Panc1 (cell line): ENCODE data around the gene MAMSTR. TPM values are rescaled to one million over a fixed set of nuclear protein-coding genes. Genes with fewer than 3 reads are reported as not detected.

Experiments
- ATAC-seq: fragments of 200-7000 bp; cut with Tn5 transposase; 2 replicates; pipeline ENCODE4 v1.9.1; 2020; ENCODE audit warnings: mild to moderate bottlenecking, moderate library complexity
- BruUV-seq: library from RNA; stranded (reverse); fragments of 400-500 nt; replicated peaks from 2 replicates; lab custom pipeline; 2021; lab: Mats Ljungman, UMichigan
- CTCF ChIA-PET: fragments of 300-600 bp; sonication (Branson Sonifier 250); formaldehyde crosslinking; loops from one replicate; lab custom pipeline; 2022; ENCODE audit warnings: antibody characterized with exemption; lab: Charles Lee
- POLR2A ChIA-PET: fragments of 300-600 bp; sonication (Branson Sonifier 250); formaldehyde crosslinking; loops from one replicate; lab custom pipeline; 2022; ENCODE audit warnings: antibody characterized with exemption; lab: Charles Lee
- DNase-seq: peaks from one replicate; pipeline ENCODE4 v3.0.0-alpha.2; 2010; ENCODE audit warnings: low read depth, low spot score
- H3K27ac ChIP-seq: 2 replicates; pipeline ENCODE4 v1.5.1; 2011; ENCODE audit warnings: mild to moderate bottlenecking, low read length, inconsistent platforms
- H3K27me3 ChIP-seq: fragments of 200-500 bp; sonication (Bioruptor generic); 2 replicates; pipeline ENCODE4 v1.6.0; 2014; ENCODE audit warnings: low read length, inconsistent platforms; ENCODE audit not compliant: control insufficient read depth, insufficient read depth
- H3K36me3 ChIP-seq: fragments of 200-500 bp; sonication (Bioruptor generic); 2 replicates; pipeline ENCODE4 v1.5.1; 2014; ENCODE audit warnings: inconsistent platforms, mild to moderate bottlenecking, low read length, moderate library complexity; ENCODE audit not compliant: control insufficient read depth, insufficient read depth
- H3K4me1 ChIP-seq: 2 replicates; pipeline ENCODE4 v1.5.1; 2011; ENCODE audit warnings: inconsistent platforms, mild to moderate bottlenecking, low read length, moderate library complexity; ENCODE audit not compliant: control insufficient read depth, insufficient read depth
- H3K4me3 ChIP-seq, 2 experiments: 2 replicates each; pipeline ENCODE4 v1.5.1; 2011 to 2012; ENCODE audit warnings: low read depth in 2 of 2, low read length in 2 of 2, mild to moderate bottlenecking in 2 of 2, inconsistent platforms in 1 of 2, moderate library complexity in 1 of 2
- H3K9me3 ChIP-seq: fragments of 200-500 bp; sonication (Bioruptor generic); 2 replicates; pipeline ENCODE4 v1.5.1; 2014; ENCODE audit warnings: low read depth, mild to moderate bottlenecking, inconsistent platforms, low read length, moderate library complexity; ENCODE audit not compliant: control insufficient read depth, insufficient read depth
- POLR2AphosphoS5 ChIP-seq: IDR thresholded peaks from 2 replicates; pipeline ENCODE4 v1.6.1; 2012; ENCODE audit warnings: mild to moderate bottlenecking, low read depth, low read length, moderate library complexity
- SIN3A ChIP-seq: IDR thresholded peaks from 2 replicates; pipeline ENCODE4 v1.6.1; 2012; ENCODE audit warnings: low read depth, mild to moderate bottlenecking, low read length, moderate library complexity, borderline replicate concordance; ENCODE audit not compliant: insufficient read depth
- TCF7L2 ChIP-seq: IDR thresholded peaks from 2 replicates; pipeline ENCODE4 v1.6.1; 2011; ENCODE audit warnings: mild to moderate bottlenecking, low read depth, low read length, inconsistent platforms
- in situ Hi-C: cut with HindIII; loops from 2 replicates; pipeline ENCODE4 v1.10.0; 2016; ENCODE audit warnings: low sequenced_read_pairs, low pct_unique_long_range_greater_than_20kb
- intact Hi-C: fragments of 100-400 bp; cut with micrococcal nuclease; formaldehyde crosslinking; loops from one replicate; pipeline ENCODE4 v1.10.0; 2022; ENCODE audit not compliant: unreplicated experiment
- total RNA-seq: library from RNA; stranded (reverse); gene quantifications from one replicate; pipeline ENCODE4 v1.2.1, GENCODE V29; 2021; ENCODE audit not compliant: unreplicated experiment
- TF ChIP-seq, protein P1 (sequence below), 2 experiments: IDR thresholded peaks; 2 replicates each; pipeline ENCODE4 v1.6.1; 2011 to 2012; ENCODE audit warnings: low read depth in 2 of 2, control low read depth in 1 of 2, low read length in 1 of 2, mild to moderate bottlenecking in 1 of 2, moderate library complexity in 1 of 2; ENCODE audit not compliant: insufficient read depth in 1 of 2
- TF ChIP-seq, protein P2 (sequence below): fragments of 450-650 bp; IDR thresholded peaks from 2 replicates; pipeline ENCODE4 v1.5.1; 2017; ENCODE audit warnings: mild to moderate bottlenecking

Gene MAMSTR
- total RNA-seq, 1 experiment from 2014 or later: 3.3 TPM

DNA sequence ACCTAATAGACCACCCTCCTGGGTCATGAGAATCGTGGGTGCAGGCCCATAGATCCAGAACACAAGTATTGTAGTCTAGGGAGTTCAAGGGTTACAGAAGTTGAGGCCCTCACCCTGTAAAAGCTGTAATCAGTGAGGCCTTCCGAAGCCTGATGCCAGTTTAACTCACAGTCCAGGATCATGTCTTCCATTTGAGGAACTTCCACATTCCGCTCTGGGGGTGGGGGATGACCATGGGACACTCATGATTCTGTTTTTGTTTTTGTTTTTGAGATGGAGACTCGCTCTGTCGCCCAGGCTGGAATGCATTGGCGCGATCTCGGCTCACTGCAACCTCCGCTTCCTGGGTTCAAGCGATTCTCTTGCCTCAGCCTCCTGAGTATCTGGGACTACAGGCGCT, 22.6 kb upstream of the MAMSTR start:
- Histone ChIP-seq H3K4me3 (no peak overlapping the region), H3K9me3 (no peaks in the 10 kb centered on the region), H3K36me3 (no peaks in the 10 kb centered on the region), H3K4me1 (no peaks in the 10 kb centered on the region; the same call in 1 of the 2 replicates), H3K27ac (no peak overlapping the region), H3K27me3 (no peaks in the 10 kb centered on the region)
- in situ Hi-C loops (no loop called here), intact Hi-C loops (no loop called here)
- TF ChIP-seq, protein P1, sequence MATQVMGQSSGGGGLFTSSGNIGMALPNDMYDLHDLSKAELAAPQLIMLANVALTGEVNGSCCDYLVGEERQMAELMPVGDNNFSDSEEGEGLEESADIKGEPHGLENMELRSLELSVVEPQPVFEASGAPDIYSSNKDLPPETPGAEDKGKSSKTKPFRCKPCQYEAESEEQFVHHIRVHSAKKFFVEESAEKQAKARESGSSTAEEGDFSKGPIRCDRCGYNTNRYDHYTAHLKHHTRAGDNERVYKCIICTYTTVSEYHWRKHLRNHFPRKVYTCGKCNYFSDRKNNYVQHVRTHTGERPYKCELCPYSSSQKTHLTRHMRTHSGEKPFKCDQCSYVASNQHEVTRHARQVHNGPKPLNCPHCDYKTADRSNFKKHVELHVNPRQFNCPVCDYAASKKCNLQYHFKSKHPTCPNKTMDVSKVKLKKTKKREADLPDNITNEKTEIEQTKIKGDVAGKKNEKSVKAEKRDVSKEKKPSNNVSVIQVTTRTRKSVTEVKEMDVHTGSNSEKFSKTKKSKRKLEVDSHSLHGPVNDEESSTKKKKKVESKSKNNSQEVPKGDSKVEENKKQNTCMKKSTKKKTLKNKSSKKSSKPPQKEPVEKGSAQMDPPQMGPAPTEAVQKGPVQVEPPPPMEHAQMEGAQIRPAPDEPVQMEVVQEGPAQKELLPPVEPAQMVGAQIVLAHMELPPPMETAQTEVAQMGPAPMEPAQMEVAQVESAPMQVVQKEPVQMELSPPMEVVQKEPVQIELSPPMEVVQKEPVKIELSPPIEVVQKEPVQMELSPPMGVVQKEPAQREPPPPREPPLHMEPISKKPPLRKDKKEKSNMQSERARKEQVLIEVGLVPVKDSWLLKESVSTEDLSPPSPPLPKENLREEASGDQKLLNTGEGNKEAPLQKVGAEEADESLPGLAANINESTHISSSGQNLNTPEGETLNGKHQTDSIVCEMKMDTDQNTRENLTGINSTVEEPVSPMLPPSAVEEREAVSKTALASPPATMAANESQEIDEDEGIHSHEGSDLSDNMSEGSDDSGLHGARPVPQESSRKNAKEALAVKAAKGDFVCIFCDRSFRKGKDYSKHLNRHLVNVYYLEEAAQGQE (IDR thresholded peaks at IDR 0.05; ENCODE audit: insufficient read depth in 1 of 2, low read depth in 2 of 2, low read length in 1 of 2): no peak
- POLR2A ChIA-PET: no interaction called here
- no TSS peak for BruUV-seq
- CTCF ChIA-PET: no interaction called here
- DNase-seq (no peak), ATAC-seq (no peak)

DNA sequence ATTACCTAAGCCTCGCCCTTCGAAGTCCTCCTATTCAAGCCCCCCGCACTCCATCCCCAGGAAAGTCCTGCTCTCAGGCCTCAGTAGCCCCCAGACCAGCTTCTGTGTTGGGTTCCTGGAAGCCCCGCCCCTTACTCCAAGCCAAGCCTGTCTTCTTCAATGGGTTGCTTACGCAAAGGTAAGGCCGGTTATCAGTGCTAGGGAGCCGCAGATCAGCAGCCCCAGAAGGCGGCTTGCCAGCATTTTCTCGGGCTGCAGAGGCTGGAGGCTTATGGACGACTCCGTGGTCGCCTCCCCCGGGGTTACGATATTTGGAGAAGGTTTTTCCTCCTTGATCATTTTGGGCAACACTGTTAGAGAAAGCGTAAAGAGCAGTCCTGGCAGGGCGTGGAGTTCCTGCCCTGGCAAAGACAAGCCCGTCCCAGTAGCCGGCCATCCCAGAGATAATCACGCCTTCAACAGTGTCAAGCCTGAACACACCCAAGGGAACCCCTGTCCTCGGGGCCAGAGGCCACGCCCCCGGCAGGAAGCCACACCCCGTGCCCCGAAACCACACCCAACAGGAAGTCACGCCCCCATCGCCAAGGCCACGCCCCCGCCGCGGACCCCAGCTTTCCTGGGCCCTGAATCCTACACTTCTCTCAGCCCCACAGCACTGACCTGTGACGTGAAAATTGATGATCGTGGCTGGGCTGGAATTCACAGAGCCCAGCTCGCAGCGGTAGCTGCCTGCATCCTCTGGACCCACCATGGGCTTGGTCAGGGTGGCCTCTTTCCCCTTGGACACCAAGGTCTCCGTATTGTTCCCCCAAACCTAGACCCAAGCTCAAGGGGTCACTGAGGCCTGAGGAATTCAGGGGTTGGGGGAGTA, 21.8 kb upstream of the MAMSTR start:
- H3K4me3 ChIP-seq: no peak overlapping the region
- ATAC-seq: no peak
- POLR2A ChIA-PET: no interaction called here
- no peaks in the 10 kb centered on the region for H3K9me3 ChIP-seq
- H3K27me3 ChIP-seq: no peaks in the 10 kb centered on the region
- no peaks in the 10 kb centered on the region; the same call in 1 of the 2 replicates for H3K4me1 ChIP-seq
- intact Hi-C loops: no loop called here
- in situ Hi-C loops: no loop called here
- no peaks in the 10 kb centered on the region for H3K36me3 ChIP-seq
- no TSS peak for BruUV-seq
- no peak for DNase-seq
- TF ChIP-seq TCF7L2 (no peak), POLR2AphosphoS5 (no peak), SIN3A (no peak)
- TF ChIP-seq, protein P1 (IDR thresholded peaks at IDR 0.05; ENCODE audit: insufficient read depth in 1 of 2, low read depth in 2 of 2, low read length in 1 of 2): no peak
- TF ChIP-seq, protein P2, sequence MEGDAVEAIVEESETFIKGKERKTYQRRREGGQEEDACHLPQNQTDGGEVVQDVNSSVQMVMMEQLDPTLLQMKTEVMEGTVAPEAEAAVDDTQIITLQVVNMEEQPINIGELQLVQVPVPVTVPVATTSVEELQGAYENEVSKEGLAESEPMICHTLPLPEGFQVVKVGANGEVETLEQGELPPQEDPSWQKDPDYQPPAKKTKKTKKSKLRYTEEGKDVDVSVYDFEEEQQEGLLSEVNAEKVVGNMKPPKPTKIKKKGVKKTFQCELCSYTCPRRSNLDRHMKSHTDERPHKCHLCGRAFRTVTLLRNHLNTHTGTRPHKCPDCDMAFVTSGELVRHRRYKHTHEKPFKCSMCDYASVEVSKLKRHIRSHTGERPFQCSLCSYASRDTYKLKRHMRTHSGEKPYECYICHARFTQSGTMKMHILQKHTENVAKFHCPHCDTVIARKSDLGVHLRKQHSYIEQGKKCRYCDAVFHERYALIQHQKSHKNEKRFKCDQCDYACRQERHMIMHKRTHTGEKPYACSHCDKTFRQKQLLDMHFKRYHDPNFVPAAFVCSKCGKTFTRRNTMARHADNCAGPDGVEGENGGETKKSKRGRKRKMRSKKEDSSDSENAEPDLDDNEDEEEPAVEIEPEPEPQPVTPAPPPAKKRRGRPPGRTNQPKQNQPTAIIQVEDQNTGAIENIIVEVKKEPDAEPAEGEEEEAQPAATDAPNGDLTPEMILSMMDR: no peak
- CTCF ChIA-PET: no interaction called here
- no peak overlapping the region for H3K27ac ChIP-seq
